GM10248 (cell line): ENCODE results near the gene WDHD1.

Experiments
- CTCF ChIA-PET: fragments of 300-600 bp; sonication (Branson Sonifier 250); formaldehyde crosslinking; extraction: SDS; loops from one replicate; lab custom pipeline; 2021; ENCODE audit warnings: antibody characterized with exemption; lab: Yijun Ruan, JAX
- POLR2A ChIA-PET: fragments of 350-650 bp; sonication (Branson Sonifier 250); formaldehyde crosslinking; extraction: SDS; loops from one replicate; lab custom pipeline; 2020; ENCODE audit warnings: antibody characterized with exemption; lab: Yijun Ruan, JAX
- DNase-seq: peaks from one replicate; pipeline ENCODE4 v3.0.0; 2012; ENCODE audit errors: extremely low spot score
- CTCF ChIP-seq: IDR thresholded peaks from 2 replicates; pipeline ENCODE4 v1.5.1; 2012; ENCODE audit warnings: mild to moderate bottlenecking, low read depth; ENCODE audit errors: extremely low read depth, missing control alignments, control extremely low read depth

WDHD1 gene

GRCh38 chr14:54908190-54908589 is 118.7 kb downstream of the WDHD1 start:
- POLR2A ChIA-PET = no interaction called here
- TF ChIP-seq CTCF = no peak
- DNase-seq = no peak
- CTCF ChIA-PET = interaction anchor here (0.9 to 1.4 kb wide), 2 partner anchors 8 to 104 kb away, joined by 3 to 4 read pairs; no protein-coding TSS in a partner anchor

- TF ChIP-seq CTCF = no peak
- ChIA-PET POLR2A (interaction anchor here (0.6 to 0.7 kb wide), 2 partner anchors 20 to 74 kb away, joined by 3 to 5 read pairs; no protein-coding TSS in a partner anchor), CTCF (interaction anchor here (0.6 kb wide), 1 partner anchor 9 kb away, joined by 4 read pairs; no protein-coding TSS in a partner anchor)
- DNase-seq = no peak
Observed at GRCh38 chr14:54906075-54906474, 120.8 kb downstream of the WDHD1 start.

- CTCF ChIA-PET = interaction anchor here (0.9 to 2.7 kb wide), 16 partner anchors 8 to 414 kb away, joined by 3 to 11 read pairs (median 4); partner anchors contain the start of gene GMFB
- TF ChIP-seq CTCF = peak; percentile 30
- DNase-seq = peak; percentile 88
- POLR2A ChIA-PET = interaction anchor here (1.0 to 1.4 kb wide), 4 partner anchors 8 to 124 kb away, joined by 3 to 7 read pairs (median 3); partner anchors contain the start of genes SOCS4 and WDHD1
Observed at GRCh38 chr14:54902521-54903420, 124.1 kb downstream of the WDHD1 start, which contains the start of gene GCH1. Gene GCH1 (minus strand): TSS chr14:54902826. CDS start chr14:54902663, 163 bp downstream.

GRCh38 chr14:54902143-54902520 is 124.8 kb downstream of the WDHD1 start:
- peak; percentile 68 for DNase-seq
- ChIA-PET POLR2A (interaction anchor here (1.0 to 1.4 kb wide), 4 partner anchors 9 to 125 kb away, joined by 3 to 7 read pairs (median 3); partner anchors contain the start of genes SOCS4 and WDHD1), CTCF (interaction anchor here (0.9 to 2.7 kb wide), 10 partner anchors 8 to 56 kb away, joined by 3 to 11 read pairs (median 4); no protein-coding TSS in a partner anchor)
- TF ChIP-seq CTCF = no peak

- DNase-seq = no peak
- ChIA-PET CTCF (interaction anchor here (1.0 to 2.7 kb wide), 12 partner anchors 7 to 392 kb away, joined by 3 to 11 read pairs (median 4); partner anchors contain the start of gene CGRRF1), POLR2A (interaction anchor here (1.0 to 1.4 kb wide), 3 partner anchors 11 to 125 kb away, joined by 3 to 7 read pairs (median 3); partner anchors contain the start of genes SOCS4 and WDHD1)
- no peak for TF ChIP-seq CTCF
Observed at GRCh38 chr14:54901380-54902142, 125.3 kb downstream of the WDHD1 start.
